HL-60 (cell line): ENCODE results near the gene STEAP4.

ENCODE experiments used
- DNase-seq, 2 experiments: peaks; one replicate each; pipeline ENCODE4 v3.0.0-alpha.2; 2010 to 2020; ENCODE audit warnings: low read depth in 1 of 2, low spot score in 1 of 2
- H3K27ac ChIP-seq: fragments of 250-450 bp; sonication (Bioruptor Pico); replicated peaks from 2 replicates; pipeline ENCODE4 v1.5.1; 2020; ENCODE audit warnings: mild to moderate bottlenecking, moderate library complexity
- H3K27me3 ChIP-seq: fragments of 250-450 bp; sonication (Bioruptor Pico); 2 replicates; pipeline ENCODE4 v1.5.1; 2021; ENCODE audit warnings: mild to moderate bottlenecking, moderate library complexity; ENCODE audit not compliant: insufficient read depth, poor library complexity, severe bottlenecking
- H3K4me3 ChIP-seq: replicated peaks from 2 replicates; pipeline ENCODE4 v1.5.1; 2011; ENCODE audit warnings: mild to moderate bottlenecking, control low read depth, low read length; ENCODE audit not compliant: insufficient read depth
- CTCF ChIP-seq: IDR thresholded peaks from one replicate; pipeline ENCODE4 v1.5.1; 2011; ENCODE audit warnings: low read length, control low read depth, inconsistent platforms; ENCODE audit not compliant: insufficient read depth
- GABPA ChIP-seq: IDR thresholded peaks from 2 replicates; pipeline ENCODE4 v1.6.1; 2012; ENCODE audit warnings: low read depth
- POLR2AphosphoS5 ChIP-seq: IDR thresholded peaks from 2 replicates; pipeline ENCODE4 v1.6.1; 2012; ENCODE audit warnings: low read depth
- SPI1 ChIP-seq: IDR thresholded peaks from 2 replicates; pipeline ENCODE4 v1.6.1; 2012; ENCODE audit warnings: low read depth, mild to moderate bottlenecking, borderline replicate concordance
- TF ChIP-seq, protein P1 (sequence below): IDR thresholded peaks from 2 replicates; pipeline ENCODE4 v1.6.1; 2012; ENCODE audit warnings: low read depth; ENCODE audit not compliant: insufficient replicate concordance

Gene STEAP4

DNA sequence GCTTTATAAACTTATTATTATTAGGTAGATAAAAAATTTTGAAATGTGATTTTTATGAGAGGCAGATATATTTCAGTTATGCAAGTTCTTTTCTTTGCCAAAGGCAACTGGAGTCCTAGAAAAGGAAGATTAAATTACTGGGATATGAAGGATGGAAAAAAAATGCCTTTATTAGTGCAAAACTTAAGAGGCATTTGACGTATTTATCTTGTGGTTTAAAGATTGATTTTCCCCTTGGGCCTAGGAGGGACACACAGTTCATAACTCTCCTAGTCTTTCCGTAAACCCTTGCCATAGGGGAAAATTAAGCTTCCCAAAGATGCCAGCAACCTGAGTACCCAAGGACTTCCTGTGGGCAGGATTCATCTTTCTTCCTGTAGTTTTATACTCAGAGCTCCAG lies 3.1 kb upstream of the STEAP4 start:
- no peak for TF ChIP-seq POLR2AphosphoS5
- TF ChIP-seq, protein P1, sequence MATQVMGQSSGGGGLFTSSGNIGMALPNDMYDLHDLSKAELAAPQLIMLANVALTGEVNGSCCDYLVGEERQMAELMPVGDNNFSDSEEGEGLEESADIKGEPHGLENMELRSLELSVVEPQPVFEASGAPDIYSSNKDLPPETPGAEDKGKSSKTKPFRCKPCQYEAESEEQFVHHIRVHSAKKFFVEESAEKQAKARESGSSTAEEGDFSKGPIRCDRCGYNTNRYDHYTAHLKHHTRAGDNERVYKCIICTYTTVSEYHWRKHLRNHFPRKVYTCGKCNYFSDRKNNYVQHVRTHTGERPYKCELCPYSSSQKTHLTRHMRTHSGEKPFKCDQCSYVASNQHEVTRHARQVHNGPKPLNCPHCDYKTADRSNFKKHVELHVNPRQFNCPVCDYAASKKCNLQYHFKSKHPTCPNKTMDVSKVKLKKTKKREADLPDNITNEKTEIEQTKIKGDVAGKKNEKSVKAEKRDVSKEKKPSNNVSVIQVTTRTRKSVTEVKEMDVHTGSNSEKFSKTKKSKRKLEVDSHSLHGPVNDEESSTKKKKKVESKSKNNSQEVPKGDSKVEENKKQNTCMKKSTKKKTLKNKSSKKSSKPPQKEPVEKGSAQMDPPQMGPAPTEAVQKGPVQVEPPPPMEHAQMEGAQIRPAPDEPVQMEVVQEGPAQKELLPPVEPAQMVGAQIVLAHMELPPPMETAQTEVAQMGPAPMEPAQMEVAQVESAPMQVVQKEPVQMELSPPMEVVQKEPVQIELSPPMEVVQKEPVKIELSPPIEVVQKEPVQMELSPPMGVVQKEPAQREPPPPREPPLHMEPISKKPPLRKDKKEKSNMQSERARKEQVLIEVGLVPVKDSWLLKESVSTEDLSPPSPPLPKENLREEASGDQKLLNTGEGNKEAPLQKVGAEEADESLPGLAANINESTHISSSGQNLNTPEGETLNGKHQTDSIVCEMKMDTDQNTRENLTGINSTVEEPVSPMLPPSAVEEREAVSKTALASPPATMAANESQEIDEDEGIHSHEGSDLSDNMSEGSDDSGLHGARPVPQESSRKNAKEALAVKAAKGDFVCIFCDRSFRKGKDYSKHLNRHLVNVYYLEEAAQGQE: no peak
- TF ChIP-seq GABPA: no peak
- no peak for TF ChIP-seq SPI1
- no peak for TF ChIP-seq CTCF
- H3K27ac ChIP-seq: no peak overlapping the region
- no peak overlapping the region for H3K4me3 ChIP-seq
- DNase-seq: no peak
- no peaks in the 10 kb centered on the region for H3K27me3 ChIP-seq

- no peak for DNase-seq
- Histone ChIP-seq H3K27ac (no peak overlapping the region), H3K4me3 (no peak overlapping the region), H3K27me3 (no peaks in the 10 kb centered on the region)
- TF ChIP-seq, protein P1: no peak
- no peak for TF ChIP-seq SPI1
Measured at GRCh38 chr7:88307823-88308222, 1.1 kb upstream of the STEAP4 start.

DNA sequence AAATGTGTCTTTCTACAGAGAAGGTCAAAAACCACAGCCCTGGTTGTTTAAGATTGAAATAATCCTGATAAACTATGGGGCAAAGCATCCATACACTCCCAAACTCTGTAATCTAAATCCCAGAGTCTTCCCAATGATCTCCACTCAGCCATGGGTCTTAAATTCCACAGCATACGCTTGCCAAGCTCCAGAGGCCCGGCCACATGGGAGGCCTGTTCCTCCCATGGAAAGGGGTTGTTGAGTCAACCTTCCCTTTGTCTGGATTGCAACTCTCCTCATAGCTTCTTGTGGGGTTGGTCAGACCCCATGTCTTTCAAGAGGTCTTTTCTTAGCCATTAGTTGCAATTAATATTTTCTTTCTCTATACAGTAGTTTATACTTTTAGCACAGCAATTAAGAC lies 718 bp upstream of the STEAP4 start:
- no peak for DNase-seq
- Histone ChIP-seq H3K27me3 (no peaks in the 10 kb centered on the region), H3K4me3 (no peak overlapping the region), H3K27ac (no peak overlapping the region)
- TF ChIP-seq, protein P1: no peak
- TF ChIP-seq GABPA (no peak), SPI1 (no peak), POLR2AphosphoS5 (no peak), CTCF (no peak)

- no peak for TF ChIP-seq SPI1
- TF ChIP-seq POLR2AphosphoS5: no peak
- no peak for TF ChIP-seq GABPA
- TF ChIP-seq CTCF: no peak
- TF ChIP-seq, protein P1: no peak
- Histone ChIP-seq H3K27me3 (no peaks in the 10 kb centered on the region), H3K4me3 (no peak overlapping the region), H3K27ac (no peak overlapping the region)
- no peak for DNase-seq
Measured at GRCh38 chr7:88305044-88305443, 1.6 kb downstream of the STEAP4 start.
